Measurements from ENCODE around the gene CUEDC1. TPM values are rescaled to one million over a fixed set of nuclear protein-coding genes. Genes with fewer than 3 reads are reported as not detected.

The CUEDC1 gene
- total and polyA plus RNA-seq, 2 experiments from 2014 or later: 11.1 to 13.6 TPM

- Histone ChIP-seq H3K36me3 (ENCODE audit: low read depth) (0 out of 2 replicates have a peak, but pooled peaks cover under 1% of the 10 kb centered on the region), H3K9ac (peak overlapping the region; percentile 54)
- in situ Hi-C loops (cut with MboI): no loop called here
These were observed 75.7 kb downstream of the CUEDC1 start for GRCh38 chr17:57879437-57880085.

GRCh38 chr17:57877803-57878377 is 77.3 kb downstream of the CUEDC1 start:
- peak overlapping the region; percentile 85 for H3K27ac ChIP-seq
- no peaks in the 10 kb centered on the region for H4K20me1 ChIP-seq (ENCODE audit: insufficient read depth)
- no peak overlapping the region for H3K4me3 ChIP-seq
- TF ChIP-seq EZH2 (IDR thresholded peaks at IDR 0.05; ENCODE audit: insufficient read depth, poor library complexity, severe bottlenecking) (no peak), EZH2phosphoT487 (IDR thresholded peaks at IDR 0.05; ENCODE audit: insufficient read depth, low read depth) (no peak)
- peaks cover 47% of the 10 kb centered on the region for H3F3A ChIP-seq (ENCODE audit: insufficient read depth)
- no peak overlapping the region for H2AFZ ChIP-seq
- peaks cover 85% of the 10 kb centered on the region for H3K4me1 ChIP-seq (ENCODE audit: insufficient read depth)
- no peak for DNase-seq
- 75 to 80% methylated on average over 9 of the region's 9 CpGs for WGBS, 2 experiments (ENCODE audit: low coverage in 1 of 2, low lambda C conversion rate in 2 of 2, missing lambda C conversion rate in 2 of 2)
- H3K4me2 ChIP-seq (ENCODE audit: unreplicated experiment): no peak overlapping the region
- H3K9ac ChIP-seq: no peak overlapping the region
- no peaks in the 10 kb centered on the region for H3K27me3 ChIP-seq (replicated peaks; ENCODE audit: insufficient read depth)
- peaks cover 21% of the 10 kb centered on the region; the same call in 1 of the 2 replicates for H3K79me2 ChIP-seq (ENCODE audit: insufficient read depth)
- H3K36me3 ChIP-seq (ENCODE audit: low read depth): no peaks in the 10 kb centered on the region
- no peaks in the 10 kb centered on the region for H3K9me2 ChIP-seq (ENCODE audit: insufficient read depth)
- in situ Hi-C loops (cut with MboI): no loop called here
- H3K9me3 ChIP-seq (ENCODE audit: low read depth): no peaks in the 10 kb centered on the region

More at GRCh38 chr17:57879437-57880085, 75.7 kb downstream of the CUEDC1 start:
- no peak overlapping the region for H2AFZ ChIP-seq
- H3K4me2 ChIP-seq (ENCODE audit: unreplicated experiment): peak overlapping the region; percentile 58
- H3K4me1 ChIP-seq (ENCODE audit: insufficient read depth): peaks cover 70% of the 10 kb centered on the region
- 41 to 42% methylated on average over 12 of the region's 12 CpGs for WGBS, 2 experiments (ENCODE audit: low coverage in 1 of 2, low lambda C conversion rate in 2 of 2, missing lambda C conversion rate in 2 of 2)
- peaks cover 21% of the 10 kb centered on the region; the same call in 1 of the 2 replicates for H3K79me2 ChIP-seq (ENCODE audit: insufficient read depth)
- no peaks in the 10 kb centered on the region for H3K9me3 ChIP-seq (ENCODE audit: low read depth)
- no peaks in the 10 kb centered on the region for H3K9me2 ChIP-seq (ENCODE audit: insufficient read depth)
- no peaks in the 10 kb centered on the region for H4K20me1 ChIP-seq (ENCODE audit: insufficient read depth)
- H3K4me3 ChIP-seq: 0 out of 2 replicates have a peak overlapping the region, but pooled peaks have one; percentile 3
- TF ChIP-seq EZH2phosphoT487 (IDR thresholded peaks at IDR 0.05; ENCODE audit: insufficient read depth, low read depth): no peak
- TF ChIP-seq EZH2 (IDR thresholded peaks at IDR 0.05; ENCODE audit: insufficient read depth, poor library complexity, severe bottlenecking): no peak
- H3K27me3 ChIP-seq (replicated peaks; ENCODE audit: insufficient read depth): no peaks in the 10 kb centered on the region
- no peak for DNase-seq
- peaks cover 38% of the 10 kb centered on the region for H3F3A ChIP-seq (ENCODE audit: insufficient read depth)
- H3K27ac ChIP-seq: peak overlapping the region; percentile 85

DNA sequence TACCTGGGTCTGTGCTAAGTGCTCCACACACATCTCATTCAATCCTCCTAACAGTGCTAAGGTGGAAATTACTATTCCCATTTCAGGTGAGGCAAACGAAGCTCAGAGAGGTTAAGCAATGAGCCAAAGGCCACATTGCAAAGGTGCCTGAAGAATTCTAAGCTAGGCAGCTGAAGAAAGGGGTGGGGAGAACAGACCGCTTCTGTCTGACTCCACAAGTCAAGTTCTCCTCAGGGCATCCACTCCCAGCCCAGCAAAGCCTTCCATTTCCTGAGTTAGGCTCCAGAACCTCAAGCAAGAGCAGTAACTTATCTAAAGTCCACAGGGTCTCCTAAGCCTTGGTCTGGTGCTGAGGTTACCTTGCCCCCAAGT is 78.4 kb downstream of the CUEDC1 start:
- no peak overlapping the region for H3K9ac ChIP-seq
- WGBS, 2 experiments (ENCODE audit: low coverage in 1 of 2, low lambda C conversion rate in 2 of 2, missing lambda C conversion rate in 2 of 2): 88 to 91% methylated on average over 2 of the region's 2 CpGs
- in situ Hi-C loops (cut with MboI): no loop called here

DNA sequence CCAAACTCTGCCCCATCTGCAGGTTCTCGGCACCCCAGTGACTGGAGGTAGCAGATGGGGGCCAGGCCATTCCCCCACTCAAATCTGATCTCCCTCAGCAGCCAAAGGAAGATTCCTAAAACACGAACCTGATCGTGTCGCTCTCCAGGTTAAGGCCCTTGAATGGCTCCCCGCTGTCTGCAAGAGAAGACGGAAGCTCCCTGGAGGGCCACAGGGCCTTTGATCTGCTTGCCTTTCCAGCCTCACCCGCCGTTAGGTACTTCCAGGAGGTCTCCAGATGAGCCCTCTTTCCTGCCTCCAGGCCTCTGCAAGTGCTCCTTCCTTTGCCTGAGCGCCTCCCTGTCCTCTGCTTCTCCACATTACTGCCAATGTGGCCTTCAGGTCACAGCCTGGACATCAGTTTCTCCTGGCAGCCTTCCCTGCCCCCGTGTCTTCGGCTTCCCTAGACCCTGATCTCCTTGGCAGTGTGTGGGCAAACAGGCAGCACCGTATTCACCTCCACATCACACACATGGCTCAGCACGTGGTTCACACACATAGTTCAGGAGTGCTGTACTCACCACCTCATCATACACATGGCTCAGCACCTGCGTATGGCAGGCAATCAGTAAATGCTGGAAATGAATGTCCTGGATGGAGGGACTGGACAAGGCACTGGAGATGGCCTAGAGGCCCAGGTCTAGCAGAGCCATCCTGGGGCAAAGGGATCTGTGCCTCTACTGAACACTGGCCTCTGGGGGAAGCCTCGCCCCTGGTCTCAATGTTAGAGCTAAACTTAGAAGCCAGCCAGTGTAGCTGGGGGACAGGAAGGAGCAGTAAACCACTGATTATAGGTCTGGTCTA is 79.0 kb downstream of the CUEDC1 start:
- 81 to 83% methylated on average over 14 to 15 of the region's 15 CpGs for WGBS, 2 experiments (ENCODE audit: low coverage in 1 of 2, low lambda C conversion rate in 2 of 2, missing lambda C conversion rate in 2 of 2)
- H3K9me3 ChIP-seq (ENCODE audit: low read depth): no peaks in the 10 kb centered on the region
- H3K9me2 ChIP-seq (ENCODE audit: insufficient read depth): no peaks in the 10 kb centered on the region
- H2AFZ ChIP-seq: no peak overlapping the region
- in situ Hi-C loops (cut with MboI): no loop called here
- H3K9ac ChIP-seq: peak overlapping the region; percentile 54
- H3K36me3 ChIP-seq (ENCODE audit: low read depth): no peaks in the 10 kb centered on the region
- no peak overlapping the region for H3K27ac ChIP-seq
- H3K4me3 ChIP-seq: no peak overlapping the region
- H3K79me2 ChIP-seq (ENCODE audit: insufficient read depth): 0 out of 2 replicates have a peak, but pooled peaks cover 7% of the 10 kb centered on the region
- H3K27me3 ChIP-seq (replicated peaks; ENCODE audit: insufficient read depth): no peaks in the 10 kb centered on the region
- DNase-seq: no peak
- peaks cover 47% of the 10 kb centered on the region for H3F3A ChIP-seq (ENCODE audit: insufficient read depth)
- H4K20me1 ChIP-seq (ENCODE audit: insufficient read depth): no peaks in the 10 kb centered on the region
- TF ChIP-seq EZH2 (IDR thresholded peaks at IDR 0.05; ENCODE audit: insufficient read depth, poor library complexity, severe bottlenecking): no peak
- no peak for TF ChIP-seq EZH2phosphoT487 (IDR thresholded peaks at IDR 0.05; ENCODE audit: insufficient read depth, low read depth)
- H3K4me1 ChIP-seq (ENCODE audit: insufficient read depth): peaks cover 75% of the 10 kb centered on the region
- H3K4me2 ChIP-seq (ENCODE audit: unreplicated experiment): peak overlapping the region; percentile 53

More for the DNA sequence above, 78.4 kb downstream of the CUEDC1 start:
- Histone ChIP-seq H3K4me2 (ENCODE audit: unreplicated experiment) (no peak overlapping the region), H3K27ac (no peak overlapping the region), H3K36me3 (ENCODE audit: low read depth) (no peaks in the 10 kb centered on the region), H4K20me1 (ENCODE audit: insufficient read depth) (no peaks in the 10 kb centered on the region), H2AFZ (no peak overlapping the region), H3K9me3 (ENCODE audit: low read depth) (no peaks in the 10 kb centered on the region), H3K4me3 (no peak overlapping the region), H3K79me2 (ENCODE audit: insufficient read depth) (peaks cover 13% of the 10 kb centered on the region; the same call in 1 of the 2 replicates), H3K9me2 (ENCODE audit: insufficient read depth) (no peaks in the 10 kb centered on the region), H3K27me3 (replicated peaks; ENCODE audit: insufficient read depth) (no peaks in the 10 kb centered on the region), H3F3A (ENCODE audit: insufficient read depth) (peaks cover 47% of the 10 kb centered on the region), H3K4me1 (ENCODE audit: insufficient read depth) (peaks cover 81% of the 10 kb centered on the region)
- no peak for DNase-seq
- TF ChIP-seq EZH2phosphoT487 (IDR thresholded peaks at IDR 0.05; ENCODE audit: insufficient read depth, low read depth): no peak
- TF ChIP-seq EZH2 (IDR thresholded peaks at IDR 0.05; ENCODE audit: insufficient read depth, poor library complexity, severe bottlenecking): no peak
